Activated CD8-positive, alpha-beta T cell treated with anti-CD3 and anti-CD28 coated beads for 36 hours (primary cell): ENCODE data around the gene TBC1D14. TPM values are rescaled to one million over a fixed set of nuclear protein-coding genes. Genes with fewer than 3 reads are reported as not detected.
"Not testable (repeated sequence)": the region's sequence is repeated elsewhere in the genome, so short reads cannot be mapped to it uniquely, and the experiment has no call there.

ENCODE experiments used
- ATAC-seq: fragments of 200-7000 bp; cut with Tn5 transposase; one replicate; pipeline ENCODE4 v1.10.0; 2021; ENCODE audit warnings: mild to moderate bottlenecking, moderate library complexity
- CTCF ChIA-PET: fragments of 350-600 bp; sonication (Branson Sonifier 250); formaldehyde crosslinking; loops from one replicate; lab custom pipeline; 2021; ENCODE audit warnings: antibody characterized with exemption; lab: Charles Lee
- POLR2A ChIA-PET: fragments of 350-600 bp; sonication (Branson Sonifier 250); formaldehyde crosslinking; loops from one replicate; lab custom pipeline; 2021; ENCODE audit warnings: antibody characterized with exemption; lab: Charles Lee
- DNase-seq: peaks from one replicate; pipeline ENCODE4 v3.0.0-alpha.2; 2020
- H3K27ac Mint-ChIP-seq: one replicate; pipeline ENCODE4 v1.8.0; 2021; ENCODE audit warnings: mild to moderate bottlenecking, mixed read lengths
- H3K27me3 Mint-ChIP-seq: one replicate; pipeline ENCODE4 v1.8.0; 2021; ENCODE audit warnings: mixed read lengths
- H3K36me3 Mint-ChIP-seq: one replicate; pipeline ENCODE4 v1.8.0; 2021; ENCODE audit warnings: low read depth, mixed read lengths
- H3K4me1 Mint-ChIP-seq: one replicate; pipeline ENCODE4 v1.8.0; 2021; ENCODE audit warnings: low read depth, mixed read lengths
- H3K4me3 Mint-ChIP-seq: one replicate; pipeline ENCODE4 v1.8.0; 2021; ENCODE audit warnings: mild to moderate bottlenecking, moderate library complexity, mixed read lengths
- H3K9me3 Mint-ChIP-seq: one replicate; pipeline ENCODE4 v1.8.0; 2021; ENCODE audit warnings: mixed read lengths
- CTCF ChIP-seq: fragments of 200-600 bp; IDR thresholded peaks from one replicate; pipeline ENCODE4 v1.8.0; 2022; ENCODE audit warnings: antibody characterized with exemption, mild to moderate bottlenecking
- intact Hi-C: fragments of 100-400 bp; cut with micrococcal nuclease; formaldehyde crosslinking; loops from one replicate; pipeline ENCODE4 v1.10.0; 2022
- total RNA-seq, 2 experiments: library from RNA; stranded (reverse); gene quantifications; one replicate each; pipeline ENCODE4 v1.2.3, GENCODE V29; 2021

TBC1D14 gene
- total RNA-seq, 2 experiments from 2014 or later = 34.7 to 36.3 TPM

GRCh38 chr4:6900956-6901355 is 8.7 kb upstream of the TBC1D14 start:
- no peaks in the 10 kb centered on the region for H3K36me3 Mint-ChIP-seq
- intact Hi-C loops = no loop called here
- no peaks in the 10 kb centered on the region for H3K9me3 Mint-ChIP-seq
- no peak for TF ChIP-seq CTCF
- ATAC-seq = no peak
- H3K4me3 Mint-ChIP-seq = no peak overlapping the region
- peaks cover 24% of the 10 kb centered on the region for H3K4me1 Mint-ChIP-seq
- DNase-seq = no peak
- H3K27me3 Mint-ChIP-seq = no peaks in the 10 kb centered on the region
- peak overlapping the region; percentile 93 for H3K27ac Mint-ChIP-seq
- POLR2A ChIA-PET = interaction anchor here (4.3 kb wide), 1 partner anchor 8 kb away, joined by 31 read pairs; the partner anchor contains the start of gene TBC1D14
- CTCF ChIA-PET = interaction anchor here (2.2 kb wide), 1 partner anchor 169 kb away, joined by 10 read pairs; no protein-coding TSS in a partner anchor

GRCh38 chr4:6901669-6902317 is 7.8 kb upstream of the TBC1D14 start:
- Mint-ChIP-seq H3K36me3 (no peaks in the 10 kb centered on the region), H3K4me1 (peaks cover 24% of the 10 kb centered on the region), H3K27ac (peak overlapping the region; percentile 71), H3K27me3 (no peaks in the 10 kb centered on the region), H3K4me3 (no peak overlapping the region), H3K9me3 (no peaks in the 10 kb centered on the region)
- ATAC-seq (no peak), DNase-seq (no peak)
- intact Hi-C loops = no loop called here
- TF ChIP-seq CTCF = no peak
- POLR2A ChIA-PET = interaction anchor here (4.3 kb wide), 1 partner anchor 7 kb away, joined by 31 read pairs; the partner anchor contains the start of gene TBC1D14
- CTCF ChIA-PET = no interaction called here

- no peaks in the 10 kb centered on the region for H3K27me3 Mint-ChIP-seq
- no peaks in the 10 kb centered on the region for H3K9me3 Mint-ChIP-seq
- H3K4me1 Mint-ChIP-seq = peaks cover 25% of the 10 kb centered on the region
- DNase-seq (no peak), ATAC-seq (no peak)
- no peak for TF ChIP-seq CTCF
- ChIA-PET POLR2A (interaction anchor here (0.6 to 1.0 kb wide), 2 partner anchors 12 to 166 kb away, joined by 3 read pairs; partner anchors contain the start of gene GRPEL1), CTCF (no interaction called here)
- no peaks in the 10 kb centered on the region for H3K36me3 Mint-ChIP-seq
- no peak overlapping the region for H3K27ac Mint-ChIP-seq
- intact Hi-C loops = no loop called here
- H3K4me3 Mint-ChIP-seq = no peak overlapping the region
Observed at GRCh38 chr4:6902318-6903042, 7.1 kb upstream of the TBC1D14 start.

GRCh38 chr4:6905516-6906445 is 3.8 kb upstream of the TBC1D14 start:
- intact Hi-C loops = no loop called here

GRCh38 chr4:6906486-6906885 is 3.1 kb upstream of the TBC1D14 start:
- intact Hi-C loops, H3K9me3 Mint-ChIP-seq, ATAC-seq, H3K4me3 Mint-ChIP-seq, H3K27ac Mint-ChIP-seq, H3K27me3 Mint-ChIP-seq, H3K36me3 Mint-ChIP-seq, DNase-seq: not testable (repeated sequence)
- ChIA-PET POLR2A (interaction anchor here (0.7 to 1.1 kb wide), 2 partner anchors 146 to 161 kb away, joined by 3 to 4 read pairs; partner anchors contain the start of gene GRPEL1), CTCF (interaction anchor here (0.8 to 1.5 kb wide), 4 partner anchors 10 to 189 kb away, joined by 3 to 4 read pairs (median 4); no protein-coding TSS in a partner anchor)
- H3K4me1 Mint-ChIP-seq = peaks cover 27% of the 10 kb centered on the region

More at GRCh38 chr4:6905516-6906445, 3.8 kb upstream of the TBC1D14 start:
- DNase-seq = no peak
- ChIA-PET CTCF (interaction anchor here (0.8 to 1.5 kb wide), 3 partner anchors 9 to 188 kb away, joined by 3 to 4 read pairs (median 3); no protein-coding TSS in a partner anchor), POLR2A (interaction anchor here (0.7 to 1.1 kb wide), 2 partner anchors 147 to 162 kb away, joined by 3 to 4 read pairs; partner anchors contain the start of gene GRPEL1)
- no peak for ATAC-seq
- no peak overlapping the region for H3K4me3 Mint-ChIP-seq
- no peaks in the 10 kb centered on the region for H3K9me3 Mint-ChIP-seq
- peaks cover 21% of the 10 kb centered on the region for H3K4me1 Mint-ChIP-seq
- no peak overlapping the region for H3K27ac Mint-ChIP-seq
- no peaks in the 10 kb centered on the region for H3K36me3 Mint-ChIP-seq
- no peaks in the 10 kb centered on the region for H3K27me3 Mint-ChIP-seq
- no peak for TF ChIP-seq CTCF
